Osteoblast (primary cell): ENCODE data around the gene NOS1AP. TPM values are rescaled to one million over a fixed set of nuclear protein-coding genes. Genes with fewer than 3 reads are reported as not detected.

Experiments used
- DNase-seq: peaks from one replicate; pipeline ENCODE4 v3.0.0; 2011; ENCODE audit warnings: low spot score, mixed read lengths; ENCODE audit not compliant: insufficient read length; ENCODE audit errors: missing footprints
- H2AFZ ChIP-seq: 2 replicates; pipeline ENCODE4 v1.6.0; 2011; ENCODE audit warnings: mild to moderate bottlenecking, low read length
- H3K27ac ChIP-seq: 2 replicates; pipeline ENCODE4 v1.5.1; 2011; ENCODE audit warnings: mild to moderate bottlenecking, low read depth, low read length, moderate library complexity
- H3K27me3 ChIP-seq: 2 replicates; pipeline ENCODE4 v1.6.0; 2012; ENCODE audit warnings: mild to moderate bottlenecking, control low read depth, inconsistent platforms, low read length, moderate library complexity; ENCODE audit not compliant: insufficient read depth
- H3K36me3 ChIP-seq: 2 replicates; pipeline ENCODE4 v1.5.1; 2011; ENCODE audit warnings: mild to moderate bottlenecking, low read length, control low read depth, moderate library complexity; ENCODE audit not compliant: insufficient read depth
- H3K4me1 ChIP-seq: 2 replicates; pipeline ENCODE4 v1.5.1; 2011; ENCODE audit warnings: mild to moderate bottlenecking, low read length, control low read depth, moderate library complexity; ENCODE audit not compliant: insufficient read depth
- H3K4me2 ChIP-seq: 2 replicates; pipeline ENCODE4 v1.6.0; 2011; ENCODE audit warnings: mild to moderate bottlenecking, low read length; ENCODE audit not compliant: insufficient read depth
- H3K4me3 ChIP-seq: fragments of 200-600 bp; sonication (generic); 3 replicates; pipeline ENCODE4 v1.5.1; 2012; ENCODE audit warnings: mild to moderate bottlenecking, low read length, inconsistent platforms; ENCODE audit not compliant: insufficient read depth
- H3K79me2 ChIP-seq: 2 replicates; pipeline ENCODE4 v1.6.0; 2012; ENCODE audit warnings: mild to moderate bottlenecking, low read length, control low read depth, inconsistent platforms; ENCODE audit not compliant: insufficient read depth
- H3K9me3 ChIP-seq: 2 replicates; pipeline ENCODE4 v1.5.1; 2011; ENCODE audit warnings: low read depth, low read length, control low read depth
- H4K20me1 ChIP-seq: 2 replicates; pipeline ENCODE4 v1.6.0; 2012; ENCODE audit warnings: mild to moderate bottlenecking, low read length, control low read depth; ENCODE audit not compliant: insufficient read depth
- CTCF ChIP-seq: IDR thresholded peaks from 2 replicates; pipeline ENCODE4 v1.5.1; 2011; ENCODE audit warnings: mild to moderate bottlenecking, low read depth, low read length, moderate library complexity; ENCODE audit errors: extremely low read depth
- total RNA-seq: library from RNA; depleted of rRNA; stranded (reverse); fragments of >200 nt; gene quantifications from 2 replicates; pipeline ENCODE4 v1.2.3, GENCODE V29; 2012

The NOS1AP gene
- total RNA-seq, 1 donor: not detected

- no peak overlapping the region for H3K27ac ChIP-seq
Observed at GRCh38 chr1:162235241-162235800, 165.8 kb downstream of the NOS1AP start.

GRCh38 chr1:162236201-162236600 is 166.7 kb downstream of the NOS1AP start:
- no peak for TF ChIP-seq CTCF
- DNase-seq: no peak
- Histone ChIP-seq H3K79me2 (no peaks in the 10 kb centered on the region), H3K9me3 (no peaks in the 10 kb centered on the region), H4K20me1 (no peaks in the 10 kb centered on the region), H3K27me3 (peaks cover 8% of the 10 kb centered on the region), H3K4me3 (no peak overlapping the region), H3K4me1 (no peaks in the 10 kb centered on the region), H3K36me3 (no peaks in the 10 kb centered on the region), H3K27ac (no peak overlapping the region), H2AFZ (no peak overlapping the region), H3K4me2 (no peak overlapping the region)

More at GRCh38 chr1:162235241-162235800, 165.8 kb downstream of the NOS1AP start:
- no peaks in the 10 kb centered on the region for H3K36me3 ChIP-seq
- H3K4me3 ChIP-seq: no peak overlapping the region
- DNase-seq: no peak
- H3K27me3 ChIP-seq: peaks cover 8% of the 10 kb centered on the region
- TF ChIP-seq CTCF: no peak
- no peak overlapping the region for H2AFZ ChIP-seq
- H3K4me2 ChIP-seq: no peak overlapping the region
- no peaks in the 10 kb centered on the region for H3K9me3 ChIP-seq
- H4K20me1 ChIP-seq: no peaks in the 10 kb centered on the region
- no peaks in the 10 kb centered on the region for H3K79me2 ChIP-seq
- no peaks in the 10 kb centered on the region for H3K4me1 ChIP-seq

- H3K9me3 ChIP-seq: no peaks in the 10 kb centered on the region
- no peak overlapping the region for H3K4me2 ChIP-seq
- H3K4me1 ChIP-seq: no peaks in the 10 kb centered on the region
- no peak overlapping the region for H2AFZ ChIP-seq
- DNase-seq: no peak
- H3K27ac ChIP-seq: no peak overlapping the region
- no peaks in the 10 kb centered on the region for H3K36me3 ChIP-seq
- TF ChIP-seq CTCF: no peak
- no peaks in the 10 kb centered on the region for H4K20me1 ChIP-seq
- H3K4me3 ChIP-seq: no peak overlapping the region
- no peaks in the 10 kb centered on the region for H3K79me2 ChIP-seq
- peaks cover 11% of the 10 kb centered on the region for H3K27me3 ChIP-seq
Observed at GRCh38 chr1:162236618-162237017, 167.1 kb downstream of the NOS1AP start.

GRCh38 chr1:162240577-162240976 is 171.1 kb downstream of the NOS1AP start:
- Histone ChIP-seq H3K36me3 (no peaks in the 10 kb centered on the region), H3K27me3 (peaks cover 9% of the 10 kb centered on the region), H3K9me3 (no peaks in the 10 kb centered on the region), H2AFZ (no peak overlapping the region), H3K4me1 (no peaks in the 10 kb centered on the region), H3K4me3 (no peak overlapping the region), H3K79me2 (no peaks in the 10 kb centered on the region), H4K20me1 (no peaks in the 10 kb centered on the region), H3K27ac (no peak overlapping the region), H3K4me2 (no peak overlapping the region)
- no peak for TF ChIP-seq CTCF
- DNase-seq: no peak
